DMS79 treated with DMSO at 0.1 percent for 48 hours (cell line): ENCODE measurements around the gene FOXP2.
"Not testable (repeated sequence)": the region's sequence is repeated elsewhere in the genome, so short reads cannot be mapped to it uniquely, and the experiment has no call there.

ENCODE experiments used
- DNase-seq: peaks from one replicate; lab custom pipeline; 2025; lab: John Stamatoyannopoulos, UW

Gene FOXP2

DNA sequence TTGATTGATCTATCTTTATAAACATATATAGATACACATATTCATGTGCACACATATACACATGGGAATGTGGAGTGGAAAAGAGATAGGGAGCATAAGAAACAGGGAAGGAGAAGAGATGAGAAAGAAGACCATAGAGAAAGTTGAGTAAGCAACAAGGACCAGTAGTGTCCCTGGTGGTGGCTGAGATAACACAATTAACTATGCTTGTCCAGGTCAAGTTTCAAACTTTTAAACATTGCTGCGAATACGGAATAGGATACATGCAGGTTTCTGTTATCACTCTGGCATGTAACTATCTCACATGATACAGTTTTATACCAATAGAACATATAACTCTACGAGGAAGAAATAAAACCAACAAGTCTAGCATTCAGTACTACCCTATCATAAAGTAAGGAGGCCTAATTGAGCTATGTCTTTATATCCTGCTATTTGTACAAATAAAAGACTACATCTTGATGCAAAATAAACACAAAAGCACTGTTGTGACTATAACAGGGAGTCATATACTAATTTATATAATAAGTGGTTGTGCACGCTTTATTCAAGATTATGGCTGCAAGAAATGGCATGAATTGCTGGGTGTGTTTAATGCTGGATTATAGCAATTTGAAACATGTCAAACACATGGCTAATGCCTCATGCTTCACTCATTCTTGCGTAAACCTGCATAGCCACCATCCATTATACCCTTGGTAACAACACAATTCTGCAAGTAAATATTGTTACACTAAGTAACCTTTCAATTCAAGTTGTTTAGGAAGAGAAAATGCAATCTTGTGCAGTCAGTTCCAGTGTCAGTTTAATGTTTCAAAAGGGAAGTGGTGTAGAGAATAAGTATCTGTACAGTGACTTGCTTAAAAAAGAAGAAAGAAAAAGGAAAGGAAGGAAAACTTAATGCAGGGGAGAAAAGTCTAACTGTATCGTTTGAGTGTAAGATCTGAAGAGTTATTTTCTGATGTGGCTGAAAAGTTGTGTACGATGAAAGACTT, 8.2 kb downstream of the FOXP2 start:
- DNase-seq = no peak

DNA sequence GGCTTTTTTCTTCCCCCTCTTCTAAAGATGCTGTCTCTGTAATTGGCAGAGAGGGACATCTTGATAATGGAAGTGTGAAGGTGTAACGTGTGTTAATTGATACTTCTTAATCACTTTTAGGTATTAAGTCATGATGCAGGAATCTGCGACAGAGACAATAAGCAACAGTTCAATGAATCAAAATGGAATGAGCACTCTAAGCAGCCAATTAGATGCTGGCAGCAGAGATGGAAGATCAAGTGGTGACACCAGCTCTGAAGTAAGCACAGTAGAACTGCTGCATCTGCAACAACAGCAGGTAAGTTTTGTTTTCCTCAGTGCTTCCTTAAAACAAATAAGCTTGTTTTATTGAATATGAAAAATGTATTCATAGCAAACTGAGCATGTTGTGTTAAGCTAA, 11.8 kb downstream of the FOXP2 start:
- DNase-seq = no peak

DNA sequence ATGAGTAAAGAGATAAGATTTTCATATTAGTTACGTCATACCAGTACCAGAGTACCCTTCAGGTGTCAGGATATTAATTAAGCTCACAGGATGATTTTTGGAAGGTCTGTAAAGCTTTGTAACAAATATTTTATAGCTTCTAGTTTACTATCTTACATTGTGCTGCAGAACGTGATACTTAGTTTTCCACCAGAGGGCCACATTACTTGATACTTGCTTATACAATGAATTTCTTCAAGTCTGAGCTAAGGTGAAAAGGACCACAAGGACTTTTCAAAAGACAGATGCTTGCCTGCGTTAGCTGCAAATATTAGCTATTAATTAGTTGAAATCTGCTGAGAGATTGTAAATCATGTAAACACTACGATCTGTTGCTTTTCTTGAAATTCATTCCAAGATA, 12.2 kb downstream of the FOXP2 start:
- DNase-seq = no peak

DNA sequence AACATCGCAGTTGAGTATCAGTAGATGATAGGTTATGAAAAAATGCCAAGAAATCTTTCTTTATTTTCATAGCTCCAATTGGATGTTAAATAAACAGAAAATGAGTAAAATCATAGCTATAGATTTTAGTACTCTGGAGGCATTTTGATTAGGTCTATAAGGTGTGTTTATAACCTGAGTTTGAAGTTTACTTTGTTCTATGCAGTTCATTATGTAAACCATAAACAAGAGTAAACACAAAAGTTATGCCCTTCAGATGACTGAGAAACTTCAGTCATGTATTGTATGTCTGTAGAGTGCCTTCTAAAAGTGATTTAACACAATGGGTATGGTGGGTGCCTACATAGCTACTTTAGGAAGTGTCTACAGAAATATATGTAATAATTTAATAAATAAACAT, 13.6 kb downstream of the FOXP2 start:
- no peak for DNase-seq

DNA sequence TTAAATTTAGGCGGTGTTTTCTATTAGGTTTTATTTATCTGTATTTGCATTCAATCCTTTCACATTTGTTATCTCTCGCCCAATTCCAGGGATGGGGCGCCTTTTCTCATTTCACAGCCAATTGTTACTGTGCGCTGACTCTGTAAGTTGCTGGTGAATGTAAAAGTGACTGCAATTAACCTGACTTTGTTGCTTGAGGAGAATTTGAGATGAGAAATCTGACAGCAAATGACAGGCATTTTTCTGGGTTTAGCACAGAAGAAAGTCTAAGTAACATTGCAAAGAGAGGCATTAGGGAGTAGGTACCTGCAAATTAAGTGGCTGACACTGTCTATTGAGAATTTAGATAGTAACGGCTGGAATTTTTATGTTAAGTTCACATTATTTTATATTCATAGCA, 16.6 kb downstream of the FOXP2 start:
- no peak for DNase-seq

DNA sequence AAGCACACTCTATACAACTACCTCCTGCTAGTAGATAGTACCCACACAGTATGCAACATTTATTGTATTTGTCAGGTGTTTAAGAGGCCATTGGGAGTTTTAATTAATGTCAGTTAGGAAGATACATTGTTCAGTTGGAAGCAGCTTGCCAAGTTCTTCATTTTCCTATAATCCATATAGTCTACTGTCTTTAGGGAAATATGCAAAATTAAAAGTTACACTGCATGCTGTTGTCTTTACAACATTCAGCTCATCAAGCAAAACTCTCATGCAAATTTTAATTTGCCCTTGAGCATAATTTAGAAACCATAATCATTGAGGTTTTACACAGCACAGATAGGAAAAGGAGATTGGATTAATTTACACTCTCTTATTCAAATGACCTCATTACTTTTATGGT, 17.4 kb downstream of the FOXP2 start:
- no peak for DNase-seq

DNA sequence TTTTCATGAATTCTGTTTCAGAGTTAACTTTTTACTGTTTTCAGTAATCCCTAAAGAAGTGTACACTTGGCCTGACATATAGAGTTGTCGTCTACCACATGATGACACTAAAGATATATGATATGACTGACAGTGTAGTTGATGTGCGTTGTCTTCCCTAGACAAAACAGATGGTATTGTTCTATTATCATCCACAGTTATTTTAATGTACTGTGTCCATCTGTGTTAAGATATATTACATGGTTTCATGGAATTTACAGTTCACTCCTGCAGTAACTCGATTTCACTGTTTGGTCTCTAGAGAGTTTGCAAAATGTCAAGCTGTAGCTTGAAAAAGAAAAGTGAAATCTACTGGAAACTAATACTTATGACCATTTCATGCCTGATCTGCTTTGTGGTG, 18.1 kb downstream of the FOXP2 start:
- DNase-seq = no peak

DNA sequence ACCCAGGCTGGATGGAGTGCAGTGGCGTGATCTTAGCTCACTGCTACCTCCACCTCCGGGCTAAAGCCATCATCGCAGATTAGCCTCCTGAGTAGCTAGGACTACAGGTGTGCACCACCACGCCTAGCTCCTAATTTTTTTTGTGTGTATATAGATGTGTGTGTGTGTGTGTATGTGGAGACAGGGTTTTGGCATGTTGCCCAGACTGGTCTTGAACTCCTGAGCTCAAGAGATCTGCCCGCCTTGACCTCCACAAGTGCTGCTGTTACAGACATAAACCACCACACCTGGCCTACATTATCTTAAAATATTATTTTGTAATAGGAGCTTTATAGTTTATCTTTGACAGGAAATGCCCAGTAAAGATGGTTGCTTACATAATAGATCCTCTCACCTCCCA, 25.0 kb downstream of the FOXP2 start:
- no peak for DNase-seq

DNA sequence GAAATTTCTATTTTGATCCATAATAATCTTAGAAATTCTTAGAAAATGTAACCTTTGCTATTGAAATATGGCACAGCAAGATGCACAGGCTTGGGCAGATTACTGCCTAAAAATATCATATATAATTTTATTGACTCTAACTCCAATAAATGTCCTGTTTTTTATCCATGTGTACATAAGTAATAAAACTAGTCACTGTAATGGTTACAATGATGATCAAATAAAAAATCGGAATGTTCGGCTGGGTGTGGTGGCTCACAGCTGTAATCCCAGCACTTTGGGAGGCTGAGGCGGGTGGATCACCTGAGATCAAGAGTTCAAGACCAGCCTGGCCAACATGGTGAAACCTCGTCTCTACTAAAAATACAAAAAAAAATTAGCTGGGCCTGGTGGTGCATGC, 26.3 kb downstream of the FOXP2 start:
- not testable (repeated sequence) for DNase-seq

DNA sequence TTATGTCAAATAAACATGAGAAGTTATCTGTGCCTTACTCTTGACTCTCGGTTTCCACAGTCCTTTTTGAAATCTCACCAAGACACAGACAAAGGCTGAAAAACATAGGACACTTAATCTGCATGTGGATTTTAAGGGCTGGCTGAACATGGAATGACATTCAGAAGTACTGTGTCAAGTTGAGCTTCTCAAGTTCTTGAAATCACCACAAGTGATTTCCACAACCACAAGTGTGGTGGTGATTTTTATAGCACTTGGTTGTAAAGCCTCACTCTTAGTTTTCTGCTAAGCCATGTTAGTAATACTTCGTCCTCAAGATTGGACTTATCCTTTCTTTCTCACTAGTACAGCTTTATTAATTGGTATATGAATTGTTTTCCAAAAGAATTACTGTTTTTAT, 29.6 kb downstream of the FOXP2 start:
- no peak for DNase-seq

DNA sequence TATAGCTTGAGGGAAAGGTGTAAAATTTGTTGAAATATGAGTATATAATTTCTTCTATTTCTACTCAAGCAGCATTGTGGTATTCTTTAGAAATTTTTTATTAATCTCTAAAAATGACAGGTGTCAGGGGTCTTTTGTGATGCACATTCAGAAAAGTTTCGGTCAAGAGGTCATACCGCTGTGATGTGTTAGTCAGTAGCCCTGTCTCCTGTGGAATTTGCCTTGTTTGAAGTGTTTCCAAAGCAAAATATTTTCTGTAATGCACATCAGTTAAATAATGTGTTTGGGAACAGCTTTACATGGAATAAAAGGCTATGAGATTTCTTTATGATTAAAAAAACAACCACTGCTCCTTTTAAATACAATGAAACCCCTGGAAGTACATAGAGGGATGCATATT, 35.8 kb downstream of the FOXP2 start:
- DNase-seq = no peak

DNA sequence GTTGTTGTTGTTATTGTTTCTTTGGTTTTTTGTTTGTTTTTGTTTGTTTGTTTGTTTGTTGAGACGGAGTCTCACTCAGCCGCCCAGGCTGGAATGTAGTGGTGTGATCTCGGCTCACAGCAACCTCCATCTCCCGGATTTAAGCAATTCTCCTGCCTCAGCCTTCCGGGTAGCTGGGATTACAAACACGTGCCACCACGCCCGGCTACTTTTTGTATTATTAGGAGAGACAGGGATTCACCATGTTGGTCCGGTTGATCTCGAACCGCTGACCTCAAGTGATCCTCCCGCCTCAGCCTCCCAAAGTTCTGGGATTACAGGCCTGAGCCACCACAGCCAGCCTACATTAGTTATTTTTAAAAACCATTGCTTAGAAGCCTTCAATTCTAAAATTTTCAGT, 45.0 kb downstream of the FOXP2 start:
- DNase-seq = no peak

DNA sequence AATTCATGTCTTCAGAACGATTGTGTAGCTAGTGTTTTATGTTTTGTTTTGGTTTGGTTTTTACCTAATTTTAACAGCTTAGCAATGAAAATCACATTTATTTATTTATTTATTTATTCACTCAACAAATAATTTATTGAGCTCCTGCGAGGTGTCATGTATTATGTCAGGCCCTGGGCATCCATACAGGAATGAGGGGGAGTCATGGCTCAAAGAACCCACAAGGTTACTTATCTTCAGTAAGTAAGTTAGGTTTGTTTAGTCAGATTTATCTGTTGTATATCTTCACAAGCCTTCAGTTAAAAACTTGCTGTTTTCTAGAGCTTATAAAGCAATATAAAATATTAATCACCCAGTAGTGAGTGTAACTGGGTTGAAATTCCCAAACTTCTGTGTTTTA, 45.4 kb downstream of the FOXP2 start:
- no peak for DNase-seq

DNA sequence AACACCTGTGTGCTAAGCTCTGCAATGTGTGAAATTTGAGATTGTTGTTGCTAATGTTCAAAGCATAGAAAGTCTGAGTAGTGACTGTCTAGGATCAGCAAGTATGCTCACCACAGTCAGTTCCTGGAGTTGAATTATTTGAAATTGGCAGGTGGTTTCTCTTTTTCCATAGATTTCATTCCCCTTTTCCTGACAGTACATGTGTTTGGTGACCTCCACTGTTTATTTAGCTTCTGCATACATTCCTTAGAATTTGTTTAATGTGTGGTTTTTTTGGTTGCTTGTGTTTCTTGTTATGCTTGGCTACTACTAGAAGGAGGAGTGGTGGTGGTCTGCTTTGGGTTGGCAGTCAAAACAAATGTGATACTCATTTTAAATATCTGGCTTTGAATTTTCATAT, 52.3 kb downstream of the FOXP2 start:
- no peak for DNase-seq

DNA sequence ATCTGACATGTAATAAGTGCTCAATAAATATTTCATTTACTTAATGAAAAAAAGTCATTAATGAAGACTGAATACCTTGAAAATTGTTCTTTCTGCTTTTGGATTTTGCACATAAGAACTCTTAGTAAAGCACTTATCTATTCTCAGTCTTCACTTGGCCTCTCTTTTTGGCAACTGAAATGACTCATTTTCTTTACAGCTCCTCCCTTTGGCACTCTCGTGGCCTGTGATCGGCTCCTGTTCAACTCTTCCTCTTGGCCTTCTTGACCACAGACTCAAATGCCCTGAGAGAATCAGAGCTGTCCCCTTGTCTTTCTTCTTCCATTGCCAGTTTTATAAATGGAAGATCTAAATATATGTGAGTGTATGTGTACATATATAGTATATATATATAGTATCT, 54.2 kb downstream of the FOXP2 start:
- no peak for DNase-seq

DNA sequence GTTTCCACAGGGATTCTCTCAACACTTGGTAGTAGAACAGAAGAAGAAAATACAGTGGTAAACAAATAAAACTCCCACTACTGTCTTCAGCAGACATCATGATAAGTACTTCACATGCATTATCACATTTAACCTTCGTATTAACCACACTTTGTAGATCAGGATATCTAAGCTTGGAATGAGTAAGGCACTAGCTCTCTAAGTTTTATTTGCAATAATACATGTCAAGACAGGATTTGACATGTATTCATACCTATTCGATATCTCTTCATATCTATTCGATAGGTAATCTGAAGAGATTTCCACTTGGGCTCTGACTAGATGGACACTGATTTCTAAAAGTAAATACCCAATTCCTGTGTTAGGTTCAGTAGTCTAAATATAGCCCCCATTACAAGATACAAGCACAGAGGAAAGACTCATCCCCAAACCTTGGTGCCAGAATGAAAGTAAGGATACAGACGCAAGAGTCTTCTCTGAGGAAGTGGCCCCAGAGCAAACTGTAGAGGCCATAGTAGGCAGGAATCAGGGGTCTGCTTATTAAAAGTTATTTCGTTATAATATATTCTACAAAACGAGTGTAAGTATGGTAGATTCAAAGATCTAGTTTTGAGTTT, 58.4 kb downstream of the FOXP2 start:
- no peak for DNase-seq

DNA sequence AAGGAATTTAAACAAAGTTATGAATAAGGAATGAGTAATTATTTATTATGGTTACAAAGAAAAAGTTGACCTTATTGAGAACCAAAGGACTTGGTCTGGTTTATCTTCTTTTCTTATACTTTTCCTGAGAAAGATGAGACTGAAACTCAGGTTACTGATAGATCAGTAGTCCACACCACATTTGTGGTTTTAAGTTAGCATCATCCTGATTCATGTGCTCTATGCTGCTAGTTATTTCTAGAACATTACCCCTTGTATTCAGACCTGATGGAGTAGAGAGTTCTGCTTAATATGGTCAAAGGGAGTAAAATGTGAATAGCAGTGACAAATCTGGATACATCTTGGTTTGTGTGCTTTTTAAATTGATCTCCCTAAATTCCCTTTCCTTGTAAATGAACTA, 63.8 kb downstream of the FOXP2 start:
- no peak for DNase-seq

DNA sequence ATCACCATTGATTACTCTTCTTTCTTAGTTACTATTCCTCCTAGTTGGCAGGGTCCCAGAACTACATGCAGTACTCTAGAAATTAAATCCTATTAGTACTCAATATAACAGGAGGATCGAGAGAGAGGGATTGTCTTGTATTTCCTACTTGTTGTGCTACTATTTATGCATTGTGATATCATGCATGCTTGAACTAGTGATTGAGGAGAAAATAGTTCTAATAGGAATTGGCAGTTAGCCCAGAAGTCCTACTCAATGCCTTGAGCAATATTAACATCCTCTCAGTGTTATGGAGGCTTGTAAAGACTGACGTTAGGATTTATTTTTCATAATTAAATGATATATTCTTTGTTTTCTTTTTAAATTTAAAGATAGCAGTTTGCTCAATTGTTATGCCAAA, 67.4 kb downstream of the FOXP2 start:
- DNase-seq = peak; percentile 61

DNA sequence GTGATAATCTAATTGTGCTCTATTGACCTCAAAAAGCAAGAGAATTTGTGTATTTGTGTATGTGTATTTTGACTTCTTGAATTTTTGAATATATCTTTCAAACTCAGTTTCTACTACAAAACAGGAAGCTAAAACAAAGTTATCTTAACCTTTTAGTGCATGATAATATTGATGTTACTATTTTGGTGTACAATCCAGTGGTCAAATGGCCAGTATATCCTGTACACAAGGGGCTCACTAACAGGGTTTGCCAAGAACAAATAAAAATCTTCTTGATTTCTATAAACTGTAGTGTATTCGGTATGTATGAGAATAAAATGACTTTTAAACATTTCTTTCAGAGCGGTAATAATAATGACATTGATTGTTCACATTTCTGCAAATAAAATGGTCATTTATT, 69.6 kb downstream of the FOXP2 start:
- DNase-seq = no peak

DNA sequence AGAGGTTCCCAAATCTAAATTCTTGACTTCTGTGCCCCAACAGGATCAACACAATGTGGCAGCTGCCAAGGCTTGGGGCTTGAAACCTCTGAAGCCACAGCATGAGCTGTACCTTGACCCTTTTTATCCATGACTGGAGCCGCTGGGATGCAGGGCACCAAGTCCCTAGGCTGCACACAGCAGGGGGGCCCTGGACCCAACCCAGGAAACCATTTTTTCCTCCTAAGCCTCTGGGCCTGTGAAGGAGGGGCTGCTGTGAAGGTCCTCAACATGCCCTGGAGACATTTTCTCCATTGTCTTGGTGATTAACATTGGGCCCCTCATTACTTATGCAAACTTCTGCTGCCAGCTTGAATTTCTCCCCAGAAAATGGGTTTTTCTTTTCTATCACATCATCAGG, 72.6 kb downstream of the FOXP2 start:
- DNase-seq = no peak

DNA sequence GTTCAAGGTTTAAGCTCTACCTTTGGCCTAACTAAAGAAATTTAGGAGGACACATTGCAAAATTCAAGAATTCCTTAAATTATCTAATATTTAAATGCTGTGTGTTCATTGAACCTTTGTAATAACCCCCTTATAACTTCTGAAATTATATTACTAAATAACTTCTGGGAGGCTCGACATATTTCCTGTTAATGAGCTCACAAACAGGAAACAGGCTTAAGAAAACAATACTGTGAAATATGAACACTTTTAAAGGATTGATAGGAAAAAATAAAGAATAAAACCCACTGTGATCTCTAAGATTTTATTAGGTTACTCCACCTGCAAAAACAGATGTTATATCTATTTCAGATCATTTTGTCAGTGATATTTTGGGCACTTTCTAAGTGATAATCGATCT, 74.1 kb downstream of the FOXP2 start:
- DNase-seq = no peak

DNA sequence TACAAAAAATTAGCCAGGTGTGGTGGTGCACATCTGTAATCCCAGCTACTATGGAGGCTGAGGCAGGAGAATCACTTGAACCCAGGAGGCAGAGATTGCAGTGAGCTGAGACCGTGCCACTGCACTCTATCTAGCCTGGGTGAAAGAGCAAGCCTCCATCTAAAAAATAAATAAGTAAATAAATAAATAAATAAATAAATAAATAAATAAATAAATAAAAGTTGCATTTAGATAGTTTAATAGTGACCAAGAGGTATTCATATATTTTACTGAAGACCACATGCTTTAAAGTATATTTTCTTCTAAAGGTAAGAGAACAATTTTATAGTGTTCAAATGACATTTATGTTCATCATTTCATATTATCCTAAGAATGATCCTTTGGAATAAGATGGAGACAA, 82.9 kb downstream of the FOXP2 start:
- not testable (repeated sequence) for DNase-seq

DNA sequence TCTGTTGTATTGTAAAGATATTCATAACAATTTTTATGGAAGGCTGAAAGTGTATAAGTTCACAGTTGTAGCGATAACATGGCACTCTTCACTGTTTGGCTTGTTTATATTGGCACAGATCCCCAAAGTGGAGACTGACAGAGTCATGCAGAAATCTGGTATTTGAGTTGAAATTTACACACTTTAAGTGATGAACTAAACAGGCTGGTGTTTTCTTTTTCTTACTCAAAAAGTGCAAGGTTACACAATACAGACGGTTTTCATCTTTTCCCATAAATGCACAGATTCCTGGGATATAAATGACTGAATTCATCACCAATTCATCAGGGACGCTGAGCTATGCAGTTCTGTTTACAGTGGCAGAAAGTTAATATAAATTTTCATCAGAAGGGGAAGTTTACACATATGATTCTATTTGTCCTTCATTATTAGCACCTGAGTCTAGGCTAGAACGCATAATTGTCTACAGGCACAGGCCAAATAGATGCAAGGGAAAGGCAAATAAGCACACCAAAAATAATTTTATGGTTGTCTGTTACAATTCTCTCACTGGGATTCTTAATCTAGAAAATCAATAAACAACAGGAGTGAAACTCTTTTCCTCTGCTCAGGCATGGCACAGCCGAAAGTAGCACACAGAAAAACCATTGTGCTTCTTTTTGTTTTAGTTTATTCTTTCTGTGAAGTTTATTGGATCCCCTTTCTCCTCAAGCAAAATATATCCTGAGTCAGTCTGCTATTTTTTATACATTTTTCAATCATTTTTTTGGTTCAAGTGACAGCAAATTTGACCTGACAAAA, 88.0 kb downstream of the FOXP2 start:
- DNase-seq = no peak
